GM11168 (cell line): Measurements from ENCODE around the gene HAT1.
"Not testable (repeated sequence)": the region's sequence is repeated elsewhere in the genome, so short reads cannot be mapped to it uniquely, and the experiment has no call there.

Source experiments
- in situ Hi-C: fragments of 300-500 bp; cut with MboI; formaldehyde crosslinking; loops from one replicate; pipeline ENCODE4 v1.12.0; 2022; ENCODE audit warnings: low sequenced_read_pairs; ENCODE audit not compliant: unreplicated experiment

HAT1 gene

DNA sequence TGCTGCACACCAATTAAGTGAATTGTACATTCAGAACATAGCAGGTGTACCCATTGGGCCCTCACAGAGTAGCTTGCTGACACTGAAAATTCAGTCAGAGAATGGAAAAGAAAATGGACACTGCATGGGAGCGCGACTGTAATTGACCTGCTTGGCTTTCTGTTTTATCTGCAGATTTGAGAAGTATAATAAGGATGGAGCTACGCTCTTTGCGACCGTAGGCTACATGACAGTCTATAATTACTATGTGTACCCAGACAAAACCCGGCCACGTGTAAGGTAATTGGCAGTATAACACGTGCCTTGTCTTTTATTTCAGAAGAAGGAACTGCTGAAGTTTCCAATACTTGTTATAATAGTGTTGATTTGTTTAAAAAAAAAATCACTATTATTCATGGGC, 44.0 kb downstream of the HAT1 start:
- in situ Hi-C loops: no loop called here

- in situ Hi-C loops: no loop called here
These were observed 44.4 kb downstream of the HAT1 start for GRCh38 chr2:171966688-171967087.

- in situ Hi-C loops: no loop called here
These were observed 46.2 kb downstream of the HAT1 start for GRCh38 chr2:171968509-171968908.

GRCh38 chr2:171972329-171972982, 50.2 kb downstream of the HAT1 start:
- in situ Hi-C loops: no loop called here

GRCh38 chr2:171979103-171979502, 56.8 kb downstream of the HAT1 start:
- in situ Hi-C loops: no loop called here

- in situ Hi-C loops: not testable (repeated sequence)
These were observed 61.7 kb downstream of the HAT1 start for GRCh38 chr2:171983924-171984323.

GRCh38 chr2:171985076-171985475, 62.8 kb downstream of the HAT1 start:
- in situ Hi-C loops: no loop called here

DNA sequence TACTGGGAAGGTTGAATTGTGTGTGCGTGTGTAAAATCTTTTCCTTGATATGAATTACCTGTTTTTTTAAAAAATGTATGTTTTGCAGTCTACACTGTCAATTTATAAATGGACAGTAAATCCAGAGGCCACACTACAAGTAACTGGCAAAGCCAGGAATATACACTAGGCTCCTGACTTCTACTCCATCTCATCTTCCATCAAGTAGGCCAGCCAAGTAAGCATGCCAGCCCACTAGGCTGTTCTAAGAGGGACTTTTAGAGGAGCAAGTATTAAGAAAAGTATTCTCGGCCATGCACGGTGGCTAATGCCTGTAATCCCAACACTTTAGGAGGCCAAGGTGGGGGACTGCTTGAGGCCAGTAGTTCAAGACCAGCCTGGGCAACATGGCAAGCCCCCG, 64.5 kb downstream of the HAT1 start:
- in situ Hi-C loops: no loop called here

- in situ Hi-C loops: no loop called here
These were observed 68.8 kb downstream of the HAT1 start for GRCh38 chr2:171991027-171991426.

GRCh38 chr2:171995586-171995985, 73.3 kb downstream of the HAT1 start:
- in situ Hi-C loops: no loop called here

DNA sequence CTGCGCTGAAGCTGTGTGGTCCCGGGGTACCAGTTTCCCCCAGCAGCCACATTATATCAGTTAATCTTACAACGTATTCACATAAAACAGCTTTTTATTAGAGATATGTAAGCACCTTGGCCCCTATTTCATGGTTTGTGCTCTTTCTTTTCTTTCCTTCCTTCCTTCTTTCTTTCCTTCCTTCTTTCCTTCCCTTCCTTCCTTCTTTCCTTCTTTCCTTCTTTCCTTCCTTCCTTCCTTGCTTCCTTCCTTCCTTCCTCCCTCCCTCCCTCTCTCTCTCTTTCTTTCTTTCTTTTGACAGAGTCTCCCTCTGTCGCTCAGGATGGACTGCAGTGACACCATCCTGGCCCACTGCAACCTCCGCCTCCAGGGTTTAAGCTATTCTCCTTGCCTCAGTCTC, 73.8 kb downstream of the HAT1 start:
- in situ Hi-C loops: no loop called here

GRCh38 chr2:171997031-171997430, 74.8 kb downstream of the HAT1 start:
- in situ Hi-C loops: not testable (repeated sequence)

GRCh38 chr2:171999161-171999560, 76.9 kb downstream of the HAT1 start:
- in situ Hi-C loops: no loop called here

GRCh38 chr2:171999604-172000469, 77.6 kb downstream of the HAT1 start, which contains the start of gene METAP1D:
METAP1D (plus strand) TSS chr2:171999953; CDS start chr2:171999970, 17 bp downstream.
- in situ Hi-C loops: no loop called here

DNA sequence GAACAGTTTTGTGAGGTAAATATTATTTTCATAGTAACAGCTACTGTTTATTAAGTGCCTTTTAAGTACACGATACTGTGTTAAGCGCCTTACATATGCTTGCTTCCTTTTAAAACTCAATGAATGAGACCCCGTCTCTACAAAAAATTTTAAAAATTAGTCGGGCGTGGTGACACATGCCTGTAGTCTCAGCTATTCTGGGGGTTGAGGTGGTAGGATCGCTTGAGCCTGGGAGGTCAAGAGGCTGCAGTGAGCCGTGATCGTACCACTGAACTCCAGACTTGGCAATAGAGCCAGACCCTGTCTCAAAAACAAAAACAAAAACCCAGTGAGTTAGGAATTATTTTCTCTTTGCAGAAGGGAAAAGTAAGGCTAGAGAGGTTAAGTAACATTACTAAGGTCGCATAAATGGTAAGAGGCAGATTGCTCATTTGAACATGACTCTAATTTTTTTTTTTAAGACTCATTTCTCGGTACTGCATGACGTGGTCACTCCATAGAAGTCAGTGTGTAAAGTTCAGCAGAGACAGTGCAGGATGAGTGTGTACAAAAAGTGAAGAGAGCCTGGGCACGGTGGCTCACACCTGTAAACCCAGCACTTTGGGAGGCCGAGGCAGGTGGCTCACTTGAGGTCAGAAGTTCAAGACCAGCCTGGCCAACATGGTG, 78.6 kb downstream of the HAT1 start:
- in situ Hi-C loops: no loop called here

DNA sequence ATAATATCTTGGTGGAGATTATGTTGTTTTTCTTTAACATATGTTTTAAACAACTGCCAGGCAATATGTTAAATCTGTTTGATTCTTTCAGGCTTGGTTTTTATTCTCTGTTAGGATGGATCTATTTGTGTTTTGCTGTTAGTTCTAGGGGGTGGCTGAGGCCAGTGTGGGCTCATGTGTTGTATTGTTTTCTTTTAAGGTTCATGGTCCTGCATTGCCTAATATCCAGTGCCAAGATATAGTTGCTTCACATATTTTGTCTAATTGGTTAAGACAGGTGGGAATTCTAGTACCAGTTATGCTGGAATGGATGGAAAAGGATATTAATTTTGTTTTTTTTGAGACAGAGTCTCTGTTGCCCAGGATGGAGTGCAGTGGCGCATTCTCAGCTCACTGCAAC, 85.1 kb downstream of the HAT1 start:
- in situ Hi-C loops: no loop called here

DNA sequence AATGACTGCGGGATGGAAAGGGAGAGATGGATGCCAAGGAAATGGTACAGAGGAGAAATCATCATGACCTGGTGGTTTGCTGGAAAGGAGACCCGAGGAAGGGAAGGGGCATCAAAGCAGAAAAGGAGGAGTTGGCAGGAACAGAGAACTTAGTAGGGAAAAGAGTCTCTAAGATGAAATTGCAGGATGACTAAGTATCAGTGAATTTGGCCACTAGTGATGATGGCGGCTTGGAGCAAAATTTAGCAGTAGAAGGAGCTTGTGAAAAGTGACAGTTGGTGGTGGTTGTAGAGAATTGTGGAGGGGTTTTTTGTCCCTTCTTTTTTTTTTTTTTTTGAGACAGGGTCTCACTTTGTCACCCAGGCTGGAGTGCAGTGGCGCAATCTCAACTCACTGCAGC, 87.6 kb downstream of the HAT1 start:
- in situ Hi-C loops: no loop called here

DNA sequence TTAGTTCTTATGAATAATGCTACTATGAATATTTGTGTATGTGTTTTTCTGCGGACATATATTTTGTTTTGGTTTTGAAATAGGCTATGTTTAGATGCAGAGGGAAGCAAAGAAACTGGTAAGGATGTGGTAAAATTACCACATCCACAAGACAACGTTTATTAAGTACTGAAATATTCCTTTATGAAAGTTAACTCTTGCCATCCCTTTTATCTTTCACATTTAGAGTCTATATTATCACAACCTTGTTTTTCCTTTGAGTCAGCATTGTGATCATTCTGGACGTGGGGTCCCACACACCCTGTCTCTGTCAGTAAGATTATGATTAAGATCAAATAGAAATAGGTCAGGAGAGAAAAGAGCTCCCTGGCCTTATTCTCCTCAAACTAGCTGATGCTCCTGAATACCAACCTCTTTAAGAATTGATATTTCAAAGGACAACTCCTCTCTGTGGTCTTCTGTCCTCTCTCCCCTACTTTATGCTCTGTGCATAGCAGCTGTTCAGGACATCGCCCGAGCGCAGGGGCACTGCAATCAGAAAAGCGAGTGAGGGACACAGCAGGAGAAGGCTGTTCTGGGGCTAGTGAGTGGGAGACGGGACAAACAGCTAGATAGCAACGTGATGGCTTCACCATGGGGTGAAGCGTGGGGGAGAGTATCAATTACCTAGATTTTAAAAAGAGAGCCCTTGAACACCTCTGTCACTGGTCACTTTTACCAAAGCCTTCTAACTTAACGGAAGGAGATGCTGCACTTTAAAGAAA, 89.7 kb downstream of the HAT1 start:
- in situ Hi-C loops: no loop called here

- in situ Hi-C loops: no loop called here
These were observed 90.6 kb downstream of the HAT1 start for GRCh38 chr2:172012677-172013391.

- in situ Hi-C loops: no loop called here
These were observed 91.1 kb downstream of the HAT1 start for GRCh38 chr2:172013396-172013795.
